IMR-90 (cell line): Measurements from ENCODE around the gene MTUS2. TPM values are rescaled to one million over a fixed set of nuclear protein-coding genes. Genes with fewer than 3 reads are reported as not detected.

ENCODE experiments used
- ATAC-seq: fragments of 200-7000 bp; cut with Tn5 transposase; 2 replicates; pipeline ENCODE4 v1.9.1; 2020; ENCODE audit warnings: low read depth, mild to moderate bottlenecking, moderate library complexity
- BruUV-seq: library from RNA; stranded (reverse); fragments of 400-500 nt; replicated peaks from 2 replicates; lab custom pipeline; 2021; lab: Mats Ljungman, UMichigan
- CTCF ChIA-PET: fragments of 300-600 bp; formaldehyde crosslinking; extraction: SDS; loops from one replicate; lab custom pipeline; 2021; ENCODE audit warnings: antibody characterized with exemption; lab: Yijun Ruan, JAX
- POLR2A ChIA-PET: fragments of 300-600 bp; sonication (Branson Sonifier 250); formaldehyde crosslinking; loops from one replicate; lab custom pipeline; 2022; ENCODE audit warnings: antibody characterized with exemption; ENCODE audit not compliant: unreplicated experiment; lab: Charles Lee
- DNase-seq: peaks from one replicate; pipeline ENCODE4 v3.0.0; 2013
- H2AFZ ChIP-seq: replicated peaks from 2 replicates; pipeline ENCODE3; 2013; ENCODE audit warnings: low read length, mild to moderate bottlenecking; ENCODE audit not compliant: poor library complexity
- H2AK5ac ChIP-seq: 2 replicates; pipeline ENCODE4 v1.6.1; 2013; ENCODE audit warnings: low read depth, low read length, inconsistent platforms
- H2AK9ac ChIP-seq: replicated peaks from 2 replicates; pipeline ENCODE3; 2013; ENCODE audit warnings: mild to moderate bottlenecking, low read depth, low read length, moderate library complexity; ENCODE audit not compliant: poor library complexity
- H2BK120ac ChIP-seq: 2 replicates; pipeline ENCODE4 v1.6.1; 2013; ENCODE audit warnings: low read depth, low read length, inconsistent platforms
- H2BK15ac ChIP-seq: 3 replicates; pipeline ENCODE4 v1.6.1; 2013; ENCODE audit warnings: low read depth, low read length, inconsistent platforms
- H2BK20ac ChIP-seq: 2 replicates; pipeline ENCODE4 v1.6.1; 2013; ENCODE audit warnings: low read depth, mild to moderate bottlenecking, inconsistent platforms, low read length, moderate library complexity
- H2BK5ac ChIP-seq: 2 replicates; pipeline ENCODE4 v1.6.1; 2013; ENCODE audit warnings: mild to moderate bottlenecking, low read depth, low read length, inconsistent platforms; ENCODE audit not compliant: poor library complexity, severe bottlenecking
- H3K14ac ChIP-seq: replicated peaks from 2 replicates; pipeline ENCODE4 v1.6.1; 2013; ENCODE audit warnings: low read depth, low read length, inconsistent platforms
- H3K18ac ChIP-seq: 2 replicates; pipeline ENCODE4 v1.6.1; 2013; ENCODE audit warnings: low read depth, low read length, control low read depth
- H3K23ac ChIP-seq: 2 replicates; pipeline ENCODE4 v1.6.1; 2013; ENCODE audit warnings: low read depth, low read length, inconsistent platforms
- H3K27ac ChIP-seq: 2 replicates; pipeline ENCODE4 v1.5.1; 2013; ENCODE audit warnings: mild to moderate bottlenecking, control low read depth, low read length; ENCODE audit not compliant: insufficient read depth
- H3K27me3 ChIP-seq: 2 replicates; pipeline ENCODE4 v1.6.1; 2013; ENCODE audit warnings: low read length; ENCODE audit not compliant: control insufficient read depth, insufficient read depth
- H3K36me3 ChIP-seq: 2 replicates; pipeline ENCODE4 v1.6.1; 2013; ENCODE audit warnings: low read length, mixed read lengths; ENCODE audit not compliant: control insufficient read depth, insufficient read depth
- H3K4ac ChIP-seq: 2 replicates; pipeline ENCODE4 v1.6.1; 2013; ENCODE audit warnings: low read depth, low read length, inconsistent platforms
- H3K4me1 ChIP-seq: 2 replicates; pipeline ENCODE4 v1.6.1; 2013; ENCODE audit warnings: low read length, mixed read lengths; ENCODE audit not compliant: control insufficient read depth, insufficient read depth
- H3K4me2 ChIP-seq: 2 replicates; pipeline ENCODE4 v1.6.1; 2013; ENCODE audit warnings: low read depth, mild to moderate bottlenecking, control low read depth, low read length, moderate library complexity
- H3K4me3 ChIP-seq: 2 replicates; pipeline ENCODE4 v1.5.1; 2013; ENCODE audit warnings: low read depth, mild to moderate bottlenecking, control low read depth, low read length, moderate library complexity; ENCODE audit not compliant: insufficient read depth
- H3K56ac ChIP-seq: 2 replicates; pipeline ENCODE4 v1.6.1; 2013; ENCODE audit warnings: low read length, inconsistent platforms; ENCODE audit not compliant: insufficient read depth; ENCODE audit errors: extremely low read depth
- H3K79me1 ChIP-seq, 2 experiments: 2 replicates each; pipeline ENCODE4 v1.6.1; 2013; ENCODE audit warnings: low read length in 2 of 2, inconsistent platforms in 1 of 2, low read depth in 1 of 2
- H3K9ac ChIP-seq: 2 replicates; pipeline ENCODE4 v1.6.1; 2013; ENCODE audit warnings: low read depth, low read length, control low read depth
- H3K9me1 ChIP-seq: 2 replicates; pipeline ENCODE4 v1.6.1; 2013; ENCODE audit warnings: low read length, inconsistent platforms; ENCODE audit not compliant: insufficient read depth
- H3K9me3 ChIP-seq: 2 replicates; pipeline ENCODE4 v1.6.1; 2013; ENCODE audit warnings: low read length; ENCODE audit not compliant: control insufficient read depth, insufficient read depth
- H4K20me1 ChIP-seq: 2 replicates; pipeline ENCODE4 v1.6.1; 2013; ENCODE audit warnings: low read length, inconsistent platforms; ENCODE audit not compliant: insufficient read depth
- H4K5ac ChIP-seq: 2 replicates; pipeline ENCODE4 v1.6.1; 2013; ENCODE audit warnings: mild to moderate bottlenecking, low read depth, low read length, control low read depth
- H4K8ac ChIP-seq, 2 experiments: 2 replicates each; pipeline ENCODE4 v1.6.1; 2013; ENCODE audit warnings: low read depth in 2 of 2, low read length in 2 of 2, control low read depth in 1 of 2, inconsistent platforms in 1 of 2
- H4K91ac ChIP-seq: 2 replicates; pipeline ENCODE4 v1.6.1; 2013; ENCODE audit warnings: low read depth, low read length, inconsistent platforms; ENCODE audit not compliant: insufficient read depth
- BHLHE40 ChIP-seq: fragments of 150-350 bp; IDR thresholded peaks from 2 replicates; pipeline ENCODE4 v1.6.1; 2016; ENCODE audit warnings: mild to moderate bottlenecking, low read depth, low read length
- MXI1 ChIP-seq: IDR thresholded peaks from 2 replicates; pipeline ENCODE4 v1.6.1; 2012; ENCODE audit warnings: low read depth, mild to moderate bottlenecking, low read length, moderate library complexity, borderline replicate concordance
- POLR2A ChIP-seq: IDR thresholded peaks from 2 replicates; pipeline ENCODE4 v1.6.1; 2012; ENCODE audit warnings: mild to moderate bottlenecking, low read depth, low read length
- RAD21 ChIP-seq: IDR thresholded peaks from 2 replicates; pipeline ENCODE4 v1.6.1; 2012; ENCODE audit warnings: low read length, improper control_type of control experiment
- WGBS, 2 experiments: methylation state at CpG; one replicate each; pipeline versions ENCODE4 v1.1.5 to v1.1.7; 2013; ENCODE audit warnings: missing lambda C conversion rate in 2 of 2; ENCODE audit not compliant: insufficient read length in 1 of 2; ENCODE audit errors: extremely low coverage in 2 of 2; 5-methylcytosine and 5-hydroxymethylcytosine counted together
- dilution Hi-C: fragments of 300-500 bp; cut with HindIII; formaldehyde crosslinking; loops from one replicate; pipeline ENCODE4 v1.14.3; 2018; ENCODE audit warnings: low sequenced_read_pairs; ENCODE audit not compliant: unreplicated experiment
- in situ Hi-C: fragments of 300-500 bp; cut with MboI; formaldehyde crosslinking; loops from 3 replicates; pipeline ENCODE4 v1.14.3; 2019; ENCODE audit warnings: low sequenced_read_pairs, inconsistent platforms, mixed read lengths
- intact Hi-C: fragments of 100-400 bp; cut with micrococcal nuclease; formaldehyde crosslinking; loops from 2 replicates; pipeline ENCODE4 v1.10.0; 2022
- polyA plus RNA-seq, 3 experiments: library from polyadenylated mRNA; depleted of rRNA; stranded (reverse); fragments of >200 nt; gene quantifications; 2 replicates each; pipeline ENCODE4 v1.2.3, GENCODE V29; 2012; ENCODE audit warnings: low replicate concordance in 1 of 3
- total RNA-seq: library from RNA; depleted of rRNA; stranded (reverse); fragments of >200 nt; gene quantifications from 2 replicates; pipeline ENCODE4 v1.2.3, GENCODE V29; 2012

MTUS2 gene
- total and polyA plus RNA-seq, 2 of the 4 experiments (the other 2 are of a cell fraction) = under 0.01 to 0.02 TPM

- Histone ChIP-seq H2BK20ac (no peak overlapping the region), H3K4me3 (no peak overlapping the region), H3K4me2 (no peak overlapping the region), H4K8ac (no peak overlapping the region), H2AK9ac (no peak overlapping the region), H2AK5ac (no peak overlapping the region), H3K18ac (no peak overlapping the region), H4K91ac (no peak overlapping the region), H3K4ac (no peak overlapping the region), H2BK120ac (no peak overlapping the region), H4K5ac (no peak overlapping the region), H4K20me1 (peaks cover 45% of the 10 kb centered on the region), H3K9ac (no peak overlapping the region), H2BK5ac (no peak overlapping the region), H3K27ac (no peak overlapping the region), H3K36me3 (peaks cover 21% of the 10 kb centered on the region), H2BK15ac (no peak overlapping the region), H3K56ac (no peak overlapping the region), H3K9me1 (peaks cover 20% of the 10 kb centered on the region; the same call in 1 of the 2 replicates), H3K14ac (no peak overlapping the region), H2AFZ (no peak overlapping the region), H3K4me1 (0 out of 2 replicates have a peak, but pooled peaks cover 2% of the 10 kb centered on the region), H3K27me3 (no peaks in the 10 kb centered on the region), H3K9me3 (no peaks in the 10 kb centered on the region), H3K23ac (no peak overlapping the region), H3K79me1 (peaks cover 51 to 80% of the 10 kb centered on the region in 2 experiments)
- ATAC-seq (no peak), DNase-seq (no peak)
- intact Hi-C loops (no loop called here), in situ Hi-C loops (no loop called here), dilution Hi-C loops (no loop called here)
- ChIA-PET CTCF (no interaction called here), POLR2A (no interaction called here)
- no CpG with 5 or more reads among the region's 7 CpGs for WGBS, 2 experiments
- no TSS peak for BruUV-seq
- TF ChIP-seq POLR2A = no peak
- no peak for TF ChIP-seq MXI1
- no peak for TF ChIP-seq BHLHE40
- no peak for TF ChIP-seq RAD21
Measured at GRCh38 chr13:29536853-29537252, 716.7 kb downstream of the MTUS2 start.
